Activated T-cell treated with anti-CD3 and anti-CD28 coated beads for 48 hours (primary cell): Measurements from ENCODE around the gene COL20A1.

ENCODE experiments used
- DNase-seq: peaks from one replicate; pipeline ENCODE4 v3.0.0-alpha.2; 2020; ENCODE audit warnings: low read depth

COL20A1 gene

DNA sequence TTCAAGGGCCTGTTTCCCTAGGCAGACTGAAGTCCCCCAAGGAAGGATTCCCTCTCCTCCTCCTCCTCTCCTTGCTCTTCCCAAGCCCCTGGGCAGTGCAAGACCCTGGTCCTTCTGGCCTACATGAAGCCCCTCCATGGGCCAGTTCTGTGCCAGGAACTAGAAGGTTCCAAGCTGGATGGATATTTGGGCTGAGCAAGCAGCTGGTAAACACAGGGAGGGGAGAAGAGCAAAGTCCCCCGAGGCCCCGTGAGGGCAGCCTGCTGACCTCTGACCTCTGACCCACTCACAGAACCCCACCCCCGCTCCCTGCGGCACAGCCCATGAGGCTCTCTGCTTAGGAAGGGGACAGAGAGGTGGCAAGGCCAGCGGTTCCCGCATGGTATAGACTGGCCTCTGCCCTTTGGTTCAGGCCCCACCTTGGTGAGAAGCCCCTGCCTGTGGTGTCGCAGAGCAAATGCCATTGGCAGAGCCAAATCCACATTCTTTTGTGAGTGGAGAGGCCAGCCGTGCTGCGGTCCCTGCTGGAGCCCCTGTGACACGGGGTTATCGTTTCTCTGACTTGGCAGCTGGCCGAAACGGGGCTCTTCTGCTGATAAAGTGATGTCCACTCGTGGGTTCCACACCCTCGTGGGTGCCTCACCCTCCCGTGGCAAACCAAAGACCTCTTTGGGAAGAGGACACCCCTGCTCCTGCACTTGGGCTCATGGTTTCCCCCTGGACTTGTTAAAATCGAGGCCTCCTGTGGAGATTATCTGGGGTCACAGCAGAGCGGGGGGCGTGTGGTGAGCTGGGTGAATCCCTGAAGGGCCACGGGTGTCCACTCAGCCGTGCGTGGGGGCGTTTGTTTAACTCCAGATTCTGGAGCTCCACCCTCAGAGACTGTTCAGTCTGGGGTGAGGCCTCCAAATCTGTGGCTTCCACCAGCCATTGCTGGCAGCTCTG lies 70.3 kb downstream of the COL20A1 start:
- DNase-seq: no peak

DNA sequence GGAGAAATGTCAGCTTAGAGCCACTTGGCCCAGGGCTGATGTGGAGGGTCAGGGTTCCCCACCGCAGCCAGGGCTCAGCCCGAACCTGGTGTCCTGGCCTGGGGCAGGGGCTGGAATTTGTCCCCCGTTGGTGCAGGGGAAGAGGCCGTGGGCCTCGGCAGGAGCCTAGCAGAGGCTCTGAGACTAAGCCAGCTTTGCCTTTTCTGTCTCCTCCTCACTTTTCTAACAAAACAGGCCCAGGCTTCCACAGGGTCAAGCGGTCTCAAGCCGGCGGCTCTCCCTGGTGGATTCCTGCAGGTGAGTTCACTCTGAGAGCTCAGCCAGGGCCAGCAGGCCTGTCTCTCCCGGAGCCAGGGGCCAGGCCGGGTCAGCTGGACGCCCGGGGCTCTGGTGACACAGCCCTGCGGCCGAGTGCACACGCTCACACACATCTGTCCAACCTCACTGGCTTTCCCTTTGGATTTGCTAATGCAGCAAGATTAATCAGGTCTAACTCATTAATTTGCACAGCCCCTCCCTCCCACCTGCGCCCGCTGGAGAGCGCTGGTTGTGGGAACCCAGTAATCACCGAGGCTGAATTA lies 71.1 kb downstream of the COL20A1 start:
- DNase-seq: no peak

DNA sequence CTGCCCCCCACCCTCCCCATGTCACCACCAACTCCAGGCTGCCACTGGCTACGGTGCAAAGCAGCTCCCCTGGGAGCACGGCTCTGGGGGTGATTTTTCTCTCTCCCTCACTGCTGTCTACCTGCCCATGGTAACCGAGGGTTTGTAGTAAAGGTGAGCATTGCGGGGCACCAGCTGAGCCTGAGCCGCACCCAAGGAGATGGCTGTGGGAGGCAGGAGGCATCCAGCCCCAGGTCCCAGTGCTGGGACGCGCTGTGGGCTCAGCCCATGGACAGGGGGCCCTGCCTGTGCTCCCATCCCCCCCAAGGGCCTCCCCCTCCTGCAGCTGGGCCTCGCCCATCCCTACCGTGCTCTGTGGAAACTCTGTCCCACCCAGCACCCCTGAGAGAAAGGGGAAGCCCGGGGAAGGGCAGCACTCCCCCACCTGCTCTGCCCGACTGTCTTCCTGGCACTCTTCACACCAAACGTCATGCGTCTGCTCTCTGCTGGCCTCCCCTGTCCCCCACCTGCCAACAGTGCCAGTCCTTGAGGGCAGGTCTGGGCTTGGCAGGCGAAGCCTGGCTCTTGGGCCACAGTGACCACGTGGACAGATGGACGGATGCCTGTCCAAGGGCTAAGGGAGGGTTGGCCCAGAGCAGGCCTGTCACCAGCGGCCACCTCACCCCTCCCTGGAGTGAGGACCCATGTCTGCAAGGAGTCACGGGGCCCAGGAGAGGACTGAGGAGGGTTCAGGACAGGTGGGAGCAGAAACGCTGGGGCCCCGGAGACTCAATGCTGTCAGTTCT lies 72.0 kb downstream of the COL20A1 start:
- no peak for DNase-seq

DNA sequence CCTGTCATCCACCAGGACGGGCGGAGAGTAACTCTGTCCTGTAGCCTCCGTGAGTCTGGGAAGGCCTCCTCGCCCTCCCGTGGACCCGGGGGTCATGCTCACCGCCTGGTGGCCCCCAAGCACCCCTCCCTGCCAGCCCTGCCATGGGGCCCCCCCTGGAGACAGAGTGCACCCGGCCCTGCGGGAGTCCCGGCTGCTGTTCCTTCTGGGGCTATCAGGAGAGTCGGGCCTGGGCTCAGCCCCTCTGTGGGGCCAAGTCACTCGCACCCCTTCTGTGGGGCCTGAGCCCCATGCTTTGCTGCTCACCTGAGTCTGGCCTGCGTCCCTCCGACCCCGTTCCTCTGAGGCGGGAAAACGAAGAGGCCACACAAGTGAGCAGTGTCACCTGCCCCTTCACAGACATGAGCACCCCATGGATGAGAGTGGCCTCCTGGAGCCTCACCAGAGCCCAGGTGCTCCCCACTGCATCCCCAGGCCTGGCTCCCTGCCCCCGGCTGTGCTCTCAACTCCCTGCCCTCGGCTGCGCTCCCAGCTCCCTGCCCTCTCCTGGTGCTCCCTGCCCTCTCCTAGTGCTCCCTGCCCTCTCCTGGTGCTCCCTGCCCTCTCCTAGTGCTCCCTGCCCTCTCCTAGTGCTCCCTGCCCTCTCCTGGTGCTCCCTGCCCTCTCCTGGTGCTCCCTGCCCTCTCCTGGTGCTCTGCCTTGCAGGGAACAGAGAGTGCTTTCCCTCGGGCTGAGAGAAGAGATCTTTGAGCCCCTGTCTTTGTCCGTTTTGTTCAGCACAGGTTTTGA lies 72.8 kb downstream of the COL20A1 start:
- DNase-seq: no peak

DNA sequence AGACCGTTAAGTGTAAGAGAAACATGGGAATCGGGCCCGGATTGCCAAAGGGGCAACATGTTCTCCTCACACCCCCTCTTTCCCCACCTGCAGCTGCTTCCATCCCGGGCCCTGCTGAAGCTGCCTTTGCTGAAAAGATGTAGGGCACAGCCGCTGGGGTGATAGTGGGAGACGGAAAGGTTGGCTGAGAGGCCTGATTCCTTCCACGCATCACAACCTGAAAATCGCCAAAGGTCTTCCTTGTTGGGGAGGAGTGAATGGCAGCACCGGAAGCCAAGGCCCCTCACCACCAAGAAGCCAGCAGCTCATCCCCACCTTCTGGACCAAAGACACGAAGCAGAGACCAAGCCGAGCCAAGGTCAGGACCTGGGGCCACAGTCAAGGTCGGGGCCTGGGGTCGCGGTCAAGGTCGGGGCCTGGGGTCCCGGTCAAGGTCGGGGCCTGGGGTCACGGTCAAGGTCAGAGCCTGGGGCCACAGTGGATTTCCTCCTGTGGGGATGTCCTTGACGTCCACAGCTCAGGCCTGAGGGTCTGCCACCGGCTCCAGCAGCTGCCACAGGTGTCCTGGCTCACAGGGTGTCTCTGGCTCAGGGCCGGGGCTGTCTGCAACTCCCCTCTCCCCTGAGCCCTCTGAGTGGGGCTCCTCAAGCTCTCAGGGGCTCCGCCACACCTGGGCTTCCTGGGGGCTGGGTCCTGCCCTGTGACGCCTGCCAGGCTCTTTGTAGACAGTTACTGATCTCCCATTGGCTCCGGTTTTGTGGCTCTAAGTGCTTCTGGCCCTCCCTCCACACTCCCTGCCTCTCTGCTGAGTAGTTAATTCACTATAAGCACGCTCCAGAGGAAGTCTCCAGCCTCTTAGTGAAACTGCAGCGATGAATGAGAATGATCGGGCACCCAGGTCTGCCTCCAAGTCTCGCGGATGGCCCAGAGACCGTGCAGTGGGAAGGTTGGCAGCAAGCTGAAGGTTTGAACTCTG lies 73.7 kb downstream of the COL20A1 start:
- no peak for DNase-seq

DNA sequence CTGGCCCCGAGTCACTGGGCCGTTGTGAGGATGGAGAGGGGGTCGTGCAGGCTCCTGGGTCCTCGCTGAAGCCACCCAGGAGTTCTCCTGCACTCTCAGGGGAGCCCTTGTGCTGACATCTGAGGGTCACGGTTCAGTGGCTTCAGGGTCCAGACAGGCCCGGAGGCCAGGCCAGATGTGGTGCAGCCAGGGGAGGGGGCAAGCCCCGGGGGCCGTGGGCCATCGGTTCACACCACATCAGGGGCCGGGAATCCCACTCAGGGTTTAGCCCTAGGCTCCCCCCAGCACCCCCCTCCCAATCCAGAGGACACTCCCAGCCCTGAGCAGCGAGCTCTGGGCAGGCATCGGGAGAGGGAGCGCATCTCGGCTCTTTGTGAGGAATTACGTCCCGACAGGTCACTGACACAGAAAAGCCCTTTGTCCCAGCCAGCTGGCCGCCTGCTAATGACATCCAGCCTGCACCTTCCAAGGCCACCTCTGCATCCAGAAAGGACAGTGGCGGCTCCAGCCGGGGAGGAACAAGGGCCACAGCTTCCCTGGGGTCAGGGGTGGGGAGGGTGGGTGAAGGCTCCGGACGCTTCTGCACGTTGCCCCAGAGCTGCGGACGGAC lies 74.6 kb downstream of the COL20A1 start:
- DNase-seq: no peak

DNA sequence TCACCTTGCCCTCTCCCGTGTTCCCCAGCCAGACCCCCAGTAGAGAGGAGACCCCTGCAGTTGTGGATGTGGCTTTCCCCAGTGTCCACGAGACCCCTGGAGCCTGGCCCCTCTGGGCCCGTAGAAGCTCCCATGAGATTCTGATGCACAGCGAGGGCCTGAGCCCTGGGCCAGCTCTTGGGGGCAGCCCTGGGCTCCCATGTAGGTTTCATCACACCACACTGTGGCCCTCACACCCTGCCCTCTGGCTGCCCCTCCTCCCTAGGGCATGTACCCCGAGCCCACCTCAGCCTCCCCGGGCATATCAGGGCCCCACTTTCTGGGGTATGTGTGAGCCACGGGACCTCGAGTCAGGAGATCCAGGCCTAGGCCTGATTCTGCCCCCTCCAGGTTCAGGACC lies 75.2 kb downstream of the COL20A1 start:
- DNase-seq: no peak

DNA sequence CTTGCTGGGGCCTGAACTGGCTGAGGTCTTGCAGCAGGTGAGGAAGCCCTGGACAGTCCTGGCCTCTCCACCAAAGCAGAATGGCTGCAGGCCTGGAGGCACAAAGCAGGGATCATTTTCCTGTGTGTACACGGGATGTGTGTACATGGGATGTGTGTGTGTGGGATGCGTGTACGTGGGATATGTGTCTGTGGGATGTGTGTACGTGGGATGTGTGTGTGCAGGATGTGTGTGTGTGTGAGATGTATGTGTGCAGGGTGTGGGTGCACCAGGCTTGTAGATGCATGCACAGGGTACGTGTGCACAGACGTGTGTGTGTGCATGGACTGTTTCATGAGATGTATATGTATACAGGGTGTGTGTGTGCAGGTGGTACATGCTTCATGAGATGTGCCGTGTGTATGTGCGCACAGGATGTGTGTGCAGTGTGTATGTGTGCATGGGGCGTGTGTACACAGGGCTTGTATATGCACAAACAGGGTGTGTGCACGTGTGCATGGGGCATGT lies 76.1 kb downstream of the COL20A1 start:
- no peak for DNase-seq

DNA sequence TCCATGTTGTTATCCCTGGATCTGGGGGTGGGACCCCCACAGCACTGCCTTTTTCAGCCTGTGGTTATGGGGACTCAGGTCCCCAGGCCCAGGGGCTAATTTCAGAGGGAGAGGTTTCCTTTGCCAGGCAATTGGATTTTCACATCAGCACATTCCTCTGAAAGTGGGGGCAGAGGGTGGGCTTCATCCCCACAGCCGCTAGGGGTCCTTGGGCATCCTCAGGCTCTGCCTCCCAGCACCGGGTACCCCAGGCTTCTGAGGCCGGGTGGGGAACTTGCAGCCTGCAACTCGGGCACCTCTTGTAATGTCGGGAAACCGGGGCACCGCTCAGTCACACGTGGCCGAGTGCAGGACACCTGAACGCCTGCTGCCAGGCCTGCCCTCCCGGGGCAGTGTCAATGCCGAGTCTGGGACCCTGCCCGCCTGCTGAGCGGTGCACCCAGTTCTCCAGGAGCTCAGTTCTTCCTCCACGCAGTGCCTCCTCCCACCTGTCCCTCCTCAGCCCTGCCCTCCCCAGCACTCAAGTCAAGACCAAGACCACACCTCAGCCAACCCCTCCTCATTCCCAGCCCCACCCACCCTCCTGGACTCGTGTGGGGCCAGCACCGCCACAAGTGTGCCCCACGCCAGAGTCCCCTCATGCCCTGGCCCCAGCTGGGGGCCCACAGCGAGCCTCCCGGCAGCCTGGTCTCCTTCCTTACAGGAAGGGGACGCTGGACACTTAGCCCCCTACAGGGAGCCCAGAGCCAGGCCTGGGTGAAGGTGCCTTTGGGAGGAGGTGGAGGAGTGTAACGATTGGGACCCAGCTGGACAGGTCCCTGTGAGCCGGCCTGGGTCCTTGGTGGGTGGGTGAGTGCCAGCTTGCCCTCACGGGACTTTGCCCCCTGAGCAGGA lies 77.0 kb downstream of the COL20A1 start:
- DNase-seq: no peak

DNA sequence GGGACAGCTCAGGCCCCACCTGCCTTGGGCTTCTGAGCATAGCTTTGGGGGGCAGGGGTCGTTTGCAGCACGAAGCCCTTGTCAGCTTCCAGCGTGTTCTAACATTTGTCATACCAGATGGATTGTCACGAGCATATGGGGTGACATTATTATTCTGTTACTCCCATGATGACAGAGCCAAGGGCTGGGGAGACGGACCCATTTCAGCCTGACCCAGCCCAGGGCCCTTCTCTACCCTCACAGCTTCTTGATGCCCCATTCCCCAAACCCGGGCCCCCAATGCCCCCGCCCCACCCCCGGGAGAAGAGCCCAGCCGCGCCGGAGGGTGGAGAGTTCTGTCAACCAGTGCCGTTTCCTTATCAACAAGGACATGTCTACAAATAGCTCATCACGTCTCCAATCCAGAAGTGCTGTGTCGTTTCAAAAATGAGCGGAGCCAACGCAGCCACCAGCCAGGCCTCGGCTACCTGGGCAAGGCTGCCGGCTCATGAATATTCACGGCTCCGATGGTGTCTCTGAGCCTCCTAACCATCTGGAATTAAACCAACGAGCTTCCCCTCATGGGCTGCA lies 77.7 kb downstream of the COL20A1 start:
- no peak for DNase-seq

DNA sequence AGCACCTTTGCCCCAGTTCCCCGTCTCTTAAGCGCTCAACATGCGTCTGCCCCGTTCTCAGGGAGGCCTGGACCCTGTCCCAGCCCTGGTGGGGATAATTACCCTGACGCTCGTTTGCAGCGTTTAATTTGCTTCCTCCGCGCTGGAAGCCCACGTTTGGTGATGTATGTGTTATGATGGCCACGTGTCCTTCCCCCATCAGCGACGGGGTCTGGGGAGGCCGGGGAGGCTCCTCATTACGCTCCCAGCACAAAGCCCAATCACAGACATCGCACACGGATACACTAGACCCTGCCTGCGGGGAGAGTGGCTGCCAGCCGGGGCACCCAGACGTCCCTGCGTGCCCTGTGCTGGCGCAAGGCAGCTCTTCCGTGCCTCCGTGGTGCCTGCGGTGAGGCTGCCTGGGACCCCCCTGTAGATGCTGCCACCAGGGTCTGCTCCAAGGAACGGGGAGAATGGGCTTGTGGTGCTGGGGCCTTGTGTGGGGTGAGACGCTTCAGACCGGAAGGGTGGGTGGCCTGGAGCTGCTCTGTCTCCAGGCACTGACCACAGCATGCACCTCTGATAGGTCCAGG lies 78.4 kb downstream of the COL20A1 start:
- DNase-seq: no peak

DNA sequence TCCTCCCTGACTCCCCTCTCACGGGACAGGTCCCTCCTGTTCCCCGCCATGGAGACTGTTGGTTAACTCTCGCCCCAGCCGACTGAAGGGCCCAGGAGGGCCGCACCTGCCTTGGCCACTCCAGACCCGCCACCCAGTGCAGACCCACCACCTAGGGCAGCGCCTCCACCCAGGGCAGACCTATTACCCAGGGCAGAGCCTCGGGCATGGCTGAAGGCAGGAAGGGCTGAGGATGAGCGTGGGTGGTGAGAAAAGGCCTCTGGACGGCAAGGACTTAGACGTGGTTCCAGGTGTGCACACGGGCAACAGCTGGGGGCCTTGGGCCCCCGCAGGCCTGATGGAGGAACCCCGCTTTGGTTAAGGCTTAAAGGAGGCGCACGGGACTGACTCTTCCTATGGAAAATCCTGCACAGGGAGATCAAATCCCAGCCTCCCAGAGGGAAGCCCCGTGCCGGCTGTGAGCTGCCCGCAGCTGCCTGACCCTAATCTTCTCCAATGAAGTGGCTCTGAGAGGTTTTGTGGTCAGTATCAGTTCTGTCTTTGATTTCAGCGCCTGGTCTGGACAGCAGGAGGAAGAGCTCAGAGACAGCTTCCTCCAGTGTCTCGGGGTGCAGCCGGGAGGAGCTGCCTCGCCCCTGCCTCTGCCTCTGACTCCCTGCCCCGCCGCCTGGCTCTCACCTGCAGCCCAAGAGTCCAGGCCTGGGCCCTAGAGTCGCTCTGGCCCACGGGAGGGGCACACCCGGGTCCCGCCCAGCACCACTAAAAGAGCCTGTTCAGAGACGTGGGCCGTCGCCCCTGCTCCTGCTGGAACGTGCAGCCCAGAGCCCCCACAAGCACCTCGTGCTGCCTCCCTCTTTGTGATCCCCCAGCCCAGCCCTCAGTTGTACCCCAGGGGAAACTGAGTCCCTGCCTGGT lies 80.2 kb downstream of the COL20A1 start:
- no peak for DNase-seq

DNA sequence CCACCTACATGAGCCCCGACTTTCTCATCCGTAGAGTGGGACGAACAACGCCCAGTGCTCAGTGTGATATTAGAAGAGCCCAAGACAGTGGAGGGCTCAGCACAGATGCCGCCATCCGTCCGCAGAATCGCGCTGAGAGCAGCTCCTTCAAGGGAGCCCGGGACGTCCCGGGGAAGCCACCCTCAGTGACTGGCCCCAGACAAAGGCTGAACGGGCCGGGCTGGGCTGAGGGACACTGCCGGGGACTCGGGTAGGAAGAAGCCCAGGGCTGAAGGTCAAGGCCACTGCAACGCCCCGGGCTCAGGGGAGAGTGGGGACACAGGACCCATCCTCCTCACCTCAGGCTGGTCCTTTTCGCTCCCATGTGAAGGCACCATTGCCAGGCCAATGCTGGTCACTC lies 81.0 kb downstream of the COL20A1 start:
- no peak for DNase-seq

DNA sequence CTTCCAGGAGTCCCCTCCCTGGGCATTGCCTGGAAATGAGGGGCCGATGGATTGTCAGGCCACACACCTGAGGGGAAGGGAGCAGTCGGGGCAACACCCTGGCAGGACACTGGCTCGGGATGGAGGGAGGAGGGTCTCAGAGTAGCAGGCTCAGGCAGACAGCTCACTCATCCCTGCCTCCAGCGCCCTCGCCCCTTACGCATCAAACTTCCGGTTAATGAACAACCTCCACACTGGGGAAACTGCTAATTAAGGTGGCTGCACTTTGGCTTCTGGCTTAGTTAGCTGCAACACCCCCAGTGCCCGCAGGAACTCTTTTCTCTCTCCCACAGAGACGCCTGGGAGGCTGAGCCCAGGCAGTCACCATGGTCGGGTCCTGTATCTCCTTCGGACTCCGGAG lies 81.5 kb downstream of the COL20A1 start:
- no peak for DNase-seq

DNA sequence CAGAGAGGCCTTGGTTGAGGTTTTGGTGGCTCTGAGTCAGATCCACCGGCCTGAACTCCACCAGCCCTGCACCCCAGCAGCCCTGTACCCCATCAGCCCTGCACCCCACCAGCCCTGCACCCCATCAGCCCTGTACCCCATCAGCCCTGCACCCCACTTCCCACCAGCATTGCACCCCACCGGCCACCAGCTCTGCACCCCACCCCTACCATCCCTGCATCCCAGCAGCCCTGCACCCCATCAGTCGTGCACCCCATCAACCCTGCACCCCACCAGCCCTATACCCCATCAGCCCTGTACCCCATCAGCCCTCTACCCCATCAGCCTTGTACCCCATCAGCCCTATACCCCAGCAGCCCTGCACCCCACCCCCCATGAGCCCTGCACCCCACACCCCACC lies 82.5 kb downstream of the COL20A1 start:
- DNase-seq: no peak

DNA sequence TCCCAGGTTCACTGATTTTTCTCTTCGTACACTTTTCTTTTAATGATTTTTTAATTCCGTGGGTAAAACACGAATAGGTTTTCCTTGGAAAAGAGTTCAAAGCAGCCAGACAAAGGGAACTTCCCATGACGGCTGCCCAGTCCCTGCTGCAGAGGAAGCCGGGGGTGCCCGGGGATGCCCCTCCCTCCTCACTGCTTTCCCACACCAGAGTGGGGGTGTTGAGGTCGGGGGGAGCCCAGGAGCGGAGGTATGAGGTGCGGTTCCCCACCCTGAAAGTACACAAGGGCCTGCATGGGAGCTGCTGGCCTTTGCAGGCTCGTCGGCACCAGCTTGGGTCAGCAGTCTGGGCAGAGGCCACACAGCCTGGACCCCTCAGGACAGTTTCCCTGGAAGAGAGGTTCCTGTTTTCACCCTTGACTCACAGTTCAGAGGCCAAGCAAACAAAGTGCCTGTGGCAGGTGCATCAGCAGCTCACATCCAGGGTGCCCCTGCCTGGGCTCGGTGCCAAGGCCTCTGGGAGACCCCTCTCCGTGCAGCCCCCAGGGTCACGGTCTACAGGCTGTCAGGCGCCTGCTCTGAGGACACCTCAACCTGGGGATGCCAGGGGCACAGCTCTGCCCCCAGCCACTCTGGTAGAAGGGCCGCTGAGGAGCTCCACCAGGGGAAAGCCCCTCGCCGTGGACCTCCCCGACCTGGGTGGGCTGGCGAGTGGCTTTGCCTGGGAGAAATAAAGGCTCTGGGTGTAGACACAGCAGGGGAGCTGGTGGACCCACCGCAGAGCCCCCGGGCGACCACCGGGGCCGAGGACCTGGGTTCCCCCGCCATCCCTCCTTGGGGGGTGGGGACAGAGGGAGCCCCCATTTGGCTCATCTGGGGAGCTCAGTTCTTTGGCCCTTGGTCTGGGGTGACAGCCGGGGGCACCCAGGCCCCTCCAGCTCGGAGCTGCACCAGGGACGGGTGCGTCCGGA lies 83.6 kb downstream of the COL20A1 start:
- DNase-seq: no peak
